Tibial nerve (tissue), 3 donors: ENCODE results near the gene LRRC59.

Experiments used
- CTCF ChIP-seq, 5 experiments: fragments of 200-600 bp in 3 of 5; fragments of 450-650 bp in 2 of 5; sonication (generic) in 3 of 5; IDR thresholded peaks; one replicate each; pipeline ENCODE4 v1.5.1; 2016 to 2019; ENCODE audit warnings: antibody characterized with exemption in 5 of 5, mild to moderate bottlenecking in 3 of 5, moderate library complexity in 2 of 5
- POLR2A ChIP-seq, 2 donors: fragments of 450-650 bp; IDR thresholded peaks; one replicate each; pipeline ENCODE4 v1.6.1; 2017; ENCODE audit warnings: antibody characterized with exemption in 2 of 2, mild to moderate bottlenecking in 2 of 2, moderate library complexity in 2 of 2

- no peak for TF ChIP-seq CTCF (IDR thresholded peaks at IDR 0.05)
- TF ChIP-seq POLR2A (IDR thresholded peaks at IDR 0.05): no peak
These were observed 59.4 kb downstream of the LRRC59 start for GRCh38 chr17:50337956-50338355.
